GM18517 (cell line): ENCODE results near the gene RERE.
"Not testable (repeated sequence)": the region's sequence is repeated elsewhere in the genome, so short reads cannot be mapped to it uniquely, and the experiment has no call there.

Experiments
- ATAC-seq: cut with Tn5 transposase; IDR thresholded peaks from one replicate; pipeline ENCODE4 v1.9.1; 2021; ENCODE audit warnings: mild to moderate bottlenecking, moderate library complexity; ENCODE audit not compliant: unreplicated experiment

RERE gene

DNA sequence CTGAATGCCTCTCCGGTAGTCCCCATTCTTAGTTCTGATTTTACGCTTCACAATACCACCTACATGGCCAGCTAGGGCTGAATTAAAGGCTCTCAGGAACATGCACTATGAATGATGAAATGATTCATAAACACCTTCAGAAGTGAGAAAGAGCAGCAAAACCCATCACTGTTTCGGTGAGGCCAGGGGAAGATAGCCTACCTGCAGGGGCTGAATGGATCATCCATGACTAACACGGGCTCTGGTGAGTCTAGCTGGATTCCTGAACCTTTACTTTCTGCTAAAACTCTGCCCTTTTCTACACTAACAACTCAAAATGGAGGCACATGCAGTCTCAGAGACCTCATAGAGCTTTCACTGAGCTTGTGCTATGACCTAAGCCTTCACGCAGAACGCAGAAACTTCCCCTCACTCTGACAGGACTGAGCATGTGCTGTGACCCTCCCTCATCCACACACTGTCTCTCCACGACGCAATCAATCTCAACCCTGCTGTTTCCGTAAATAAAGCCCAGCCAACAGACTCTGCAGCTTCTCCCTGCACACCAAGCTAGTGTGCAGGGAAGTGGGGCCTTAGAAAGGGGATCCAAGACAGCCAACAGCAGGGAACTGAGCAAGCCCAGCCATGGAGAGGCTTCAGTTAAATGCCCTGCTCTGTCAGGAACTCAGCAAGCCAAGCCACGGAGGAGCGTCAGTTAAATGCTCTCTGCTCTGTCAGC lies 291.7 kb downstream of the RERE start:
- peak; percentile 59 for ATAC-seq

DNA sequence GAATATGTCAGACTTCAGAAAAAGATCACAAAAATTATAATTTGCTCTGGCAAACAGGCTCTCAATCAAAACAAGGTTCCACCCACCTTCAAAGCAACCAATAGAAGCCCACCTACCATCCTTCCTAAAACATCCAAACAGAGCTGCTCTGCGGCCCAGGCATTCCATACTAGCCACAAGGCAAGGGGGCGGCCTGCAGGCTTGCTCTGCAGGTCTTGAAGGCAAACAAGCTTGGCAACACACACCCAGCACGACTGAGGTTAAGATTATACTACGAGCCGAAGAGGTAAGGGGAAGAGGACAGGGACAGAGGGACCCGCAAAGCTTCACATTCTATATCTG lies 292.3 kb downstream of the RERE start:
- ATAC-seq = peak; percentile 13

DNA sequence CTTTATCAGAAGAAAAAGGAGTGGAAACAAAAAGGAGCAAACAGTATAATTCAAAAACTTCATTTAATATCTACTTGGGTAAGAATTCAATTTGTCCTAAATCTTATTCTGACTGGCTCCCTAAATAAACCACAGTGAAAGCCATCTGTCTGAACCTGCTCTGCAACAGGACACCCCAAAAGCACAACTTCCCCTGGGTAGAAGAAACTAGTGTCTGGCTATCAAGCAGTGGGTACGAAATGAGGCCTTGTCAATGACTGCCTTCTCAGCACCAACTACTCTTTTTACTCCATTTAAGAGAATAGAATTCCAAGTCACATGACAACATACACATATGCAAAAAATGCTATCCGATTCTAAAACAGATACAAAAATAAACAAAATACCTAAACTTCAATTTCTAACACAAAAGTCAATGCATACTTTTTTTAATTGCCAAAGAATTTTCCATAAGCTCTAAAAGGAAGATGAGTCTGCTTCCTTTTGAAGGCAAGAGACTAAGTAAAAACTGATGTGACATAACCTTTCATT lies 292.7 kb downstream of the RERE start:
- no peak for ATAC-seq

DNA sequence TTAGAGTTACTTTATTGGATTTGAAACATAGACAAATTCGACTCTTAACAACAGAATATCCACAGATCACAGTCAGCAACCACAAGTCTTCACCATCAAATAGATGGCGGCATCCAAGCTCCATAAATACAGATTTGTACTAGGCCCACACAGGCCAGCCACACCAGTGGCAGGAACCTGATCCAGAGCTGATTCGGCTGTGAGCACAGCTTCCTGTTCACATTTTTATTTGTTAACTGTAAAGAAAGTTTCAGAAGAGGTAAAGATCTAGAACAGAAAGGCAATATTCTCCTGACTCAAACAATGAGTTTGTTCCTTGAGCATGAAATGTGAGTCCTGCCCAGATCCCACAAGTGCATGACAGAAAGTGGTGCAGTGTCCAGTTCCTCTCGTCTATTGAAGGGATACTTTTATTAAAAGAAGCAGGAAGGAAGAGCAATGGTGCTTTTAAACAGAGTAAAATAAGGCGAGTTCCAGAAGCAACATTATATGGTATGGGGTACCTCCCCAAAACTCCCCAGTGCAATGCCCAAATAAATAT lies 293.7 kb downstream of the RERE start:
- ATAC-seq = no peak

DNA sequence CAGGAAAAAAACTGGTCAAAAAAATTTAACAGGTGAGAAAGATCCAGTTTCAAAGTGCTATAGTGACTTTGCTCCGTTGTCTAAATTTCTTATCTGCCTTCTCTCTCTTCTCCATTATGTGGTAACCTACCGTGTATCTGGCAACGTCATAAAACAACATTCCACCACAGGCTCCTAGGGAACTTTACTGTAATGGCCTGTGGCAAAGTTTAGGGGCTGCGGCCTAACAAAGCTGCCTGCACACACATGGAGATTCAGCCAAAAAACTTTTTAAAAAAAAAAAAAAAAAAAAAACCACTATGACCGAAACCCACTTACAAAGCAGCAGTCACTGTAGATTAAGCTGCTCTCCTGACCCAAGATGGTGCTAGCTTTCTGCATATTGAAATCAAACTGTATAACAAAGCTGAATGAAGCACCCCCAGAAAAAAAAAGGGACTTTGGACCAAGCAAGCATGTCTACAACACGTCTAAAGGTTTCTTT lies 296.9 kb downstream of the RERE start:
- ATAC-seq = no peak

DNA sequence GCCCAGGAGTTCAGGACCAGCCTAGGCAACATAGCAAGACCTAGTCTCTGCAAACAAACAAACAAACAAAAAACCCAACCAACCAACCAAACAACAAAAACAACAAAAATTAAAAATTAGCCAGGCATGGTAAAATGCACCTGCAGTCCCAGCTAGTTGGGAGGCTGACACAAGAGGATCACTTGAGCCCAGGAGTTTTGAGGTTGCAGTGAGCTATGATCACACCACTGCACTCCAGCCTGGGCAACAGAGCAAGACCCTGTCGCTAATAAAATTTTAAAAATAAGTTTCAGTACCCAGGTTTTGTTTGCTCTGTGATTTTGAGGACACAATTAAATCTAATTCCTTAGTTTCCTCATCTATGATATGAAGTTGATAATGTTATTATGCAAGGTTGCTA lies 298.3 kb downstream of the RERE start:
- no peak for ATAC-seq

DNA sequence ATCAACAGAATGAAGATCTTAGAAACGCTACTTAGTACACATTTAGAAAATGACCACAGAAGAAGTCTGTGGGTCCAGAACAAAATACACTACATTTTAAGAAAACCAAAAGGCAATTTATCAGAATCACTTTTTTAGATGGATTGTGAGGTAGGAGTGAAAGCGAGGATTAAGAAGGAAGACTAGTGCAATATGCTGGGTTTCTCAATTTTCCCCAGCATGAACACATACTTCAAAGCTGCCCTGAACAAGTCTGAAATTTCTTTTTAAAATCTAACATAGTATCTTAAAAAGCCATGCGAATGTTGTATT lies 299.0 kb downstream of the RERE start:
- ATAC-seq = no peak

DNA sequence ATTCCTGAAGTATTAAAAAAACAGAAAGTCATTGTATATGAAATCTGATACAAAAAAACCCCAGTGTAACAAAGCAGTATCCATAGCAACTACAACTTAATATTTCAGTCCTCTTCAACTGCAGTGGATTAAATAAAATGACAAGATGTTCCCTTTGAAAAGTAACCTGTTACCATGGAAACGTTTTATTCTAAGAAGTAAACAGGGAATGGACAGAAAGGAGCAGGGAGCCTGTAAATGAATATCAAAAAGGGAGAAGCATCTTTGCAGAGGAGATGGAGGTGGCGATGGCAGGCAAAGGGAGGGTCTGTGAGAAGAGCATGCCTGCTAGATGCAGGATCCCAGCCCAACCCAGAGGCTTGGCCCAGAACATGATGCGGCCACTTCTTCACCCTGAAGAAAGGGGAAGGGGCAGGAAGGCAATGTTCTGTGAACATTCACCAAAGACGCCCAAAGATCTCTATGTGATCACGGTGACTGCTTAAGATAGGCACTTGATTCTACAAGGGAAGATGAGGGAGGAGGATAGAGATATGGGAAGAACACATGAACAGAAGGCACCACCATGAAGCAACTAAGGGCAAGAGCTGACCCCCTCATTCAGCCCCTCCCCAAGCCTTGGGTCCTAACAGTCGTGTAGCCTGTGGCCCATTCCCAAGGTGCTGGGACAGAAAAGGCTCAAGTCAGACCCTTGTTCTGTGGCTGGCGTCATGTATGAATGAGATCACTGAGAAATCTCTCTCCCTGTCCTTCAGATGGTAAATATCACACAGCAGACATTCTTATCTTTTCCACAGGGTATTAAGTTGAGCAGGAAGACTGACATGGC lies 299.6 kb downstream of the RERE start:
- no peak for ATAC-seq

DNA sequence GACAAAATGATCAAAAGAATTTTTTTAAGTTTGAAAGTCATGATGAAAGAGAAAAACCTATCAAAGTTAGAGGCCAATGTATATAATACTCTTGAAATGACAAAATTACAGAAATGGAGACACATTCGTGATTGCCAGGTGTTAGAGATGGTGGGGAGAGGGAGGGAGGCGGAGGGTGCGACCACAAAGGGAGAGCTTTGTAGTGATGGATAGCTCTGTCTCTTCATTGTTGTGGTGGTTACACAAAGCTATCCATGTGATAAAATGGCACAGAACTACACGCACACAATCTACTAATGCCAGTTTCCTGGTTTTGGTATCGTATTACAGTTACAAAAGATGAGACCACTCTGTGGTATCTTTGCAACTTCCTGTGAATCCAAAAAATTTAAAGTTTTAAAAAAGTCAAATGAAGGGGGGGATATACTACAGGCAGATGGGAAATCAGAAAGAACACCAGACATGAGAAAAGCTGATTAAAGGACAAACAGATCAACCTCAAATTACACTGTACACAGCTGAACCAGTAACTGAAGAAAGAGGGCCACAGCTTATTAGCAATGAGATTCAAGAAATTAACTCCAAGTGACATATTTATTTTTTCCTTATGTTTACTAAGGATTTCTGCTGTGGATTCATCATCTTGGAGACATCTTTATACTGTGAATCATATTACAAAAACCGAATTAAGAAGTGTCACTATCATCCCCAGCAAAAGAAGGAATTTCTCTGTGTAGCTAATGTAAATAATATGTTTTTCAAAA lies 300.5 kb downstream of the RERE start:
- no peak for ATAC-seq

DNA sequence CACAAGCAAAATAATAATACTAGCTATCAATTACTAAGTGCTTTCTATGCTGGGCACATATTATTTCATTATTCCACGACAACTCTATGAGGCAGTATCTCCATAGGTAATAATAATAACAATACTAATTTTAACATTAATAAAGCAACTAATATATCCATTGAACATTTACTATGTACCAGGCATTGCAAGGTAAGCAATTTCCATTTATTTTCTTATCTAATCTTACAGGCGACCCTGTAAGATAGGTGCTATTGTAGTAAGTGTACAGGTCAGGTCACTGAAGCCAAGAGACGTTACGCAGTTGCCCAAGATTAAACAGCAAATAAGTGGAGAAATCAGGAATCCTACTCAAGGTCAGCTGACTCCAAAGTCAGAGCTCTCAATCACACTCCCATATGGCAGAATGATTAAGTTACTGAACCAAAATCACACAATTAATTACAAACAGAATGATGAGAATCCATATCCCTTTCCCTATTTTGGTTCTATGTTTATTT lies 301.1 kb downstream of the RERE start:
- no peak for ATAC-seq

DNA sequence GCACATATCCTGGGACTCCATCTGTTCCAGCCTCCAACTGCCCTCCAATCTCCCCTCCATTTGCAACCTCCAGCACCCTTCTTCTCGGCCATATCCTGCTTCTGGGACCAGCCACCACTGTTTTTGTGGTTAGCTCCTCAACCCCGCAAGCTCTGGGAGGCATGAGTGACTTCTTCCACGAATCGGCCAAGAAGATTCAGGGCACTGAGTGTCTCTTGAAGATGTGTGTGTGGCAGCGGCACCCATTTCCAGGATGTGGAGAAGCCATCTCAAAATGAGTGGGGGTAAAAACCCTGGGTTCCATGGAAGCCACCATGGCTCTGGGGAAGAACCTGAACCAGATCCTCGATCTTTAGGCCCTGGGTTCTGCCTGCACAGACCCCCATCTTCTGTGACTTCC lies 304.9 kb downstream of the RERE start:
- ATAC-seq = no peak

DNA sequence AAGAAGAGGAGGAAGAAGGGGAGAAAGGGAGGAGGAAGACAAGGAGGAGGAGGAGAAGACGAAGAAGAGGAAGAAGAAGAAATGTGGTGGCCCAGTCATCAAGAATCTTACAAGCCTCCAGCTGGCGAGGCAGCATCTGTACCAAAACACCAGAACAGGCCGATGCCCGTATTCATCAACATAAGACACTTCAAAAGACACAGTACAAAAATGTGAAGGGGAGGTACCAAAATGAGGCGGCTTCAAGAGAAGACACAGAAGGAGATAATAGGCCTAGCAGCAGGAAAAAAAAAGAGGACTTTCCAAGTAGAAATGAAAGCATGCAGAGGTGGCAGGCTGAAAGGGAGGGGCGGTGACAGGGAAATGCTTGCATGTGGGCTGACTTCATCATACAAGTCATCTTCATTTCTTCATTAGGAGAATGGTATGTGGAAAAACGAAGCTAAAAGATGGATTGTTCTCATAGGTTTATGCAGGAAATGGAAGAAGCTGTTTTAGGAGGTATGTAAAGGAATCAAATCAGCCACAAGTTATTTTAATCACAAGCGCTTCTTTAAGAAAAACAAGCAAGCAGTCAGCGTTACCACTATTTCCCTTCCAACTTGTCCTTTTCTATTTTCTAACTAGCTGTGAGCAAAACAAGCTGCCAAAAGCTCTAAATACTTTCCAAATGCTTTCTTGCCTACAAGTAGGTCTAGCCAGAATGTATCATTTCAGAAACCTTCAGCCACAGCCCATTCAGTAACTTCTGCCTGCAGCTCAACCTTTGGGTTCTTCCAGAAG lies 307.2 kb downstream of the RERE start:
- ATAC-seq = no peak

DNA sequence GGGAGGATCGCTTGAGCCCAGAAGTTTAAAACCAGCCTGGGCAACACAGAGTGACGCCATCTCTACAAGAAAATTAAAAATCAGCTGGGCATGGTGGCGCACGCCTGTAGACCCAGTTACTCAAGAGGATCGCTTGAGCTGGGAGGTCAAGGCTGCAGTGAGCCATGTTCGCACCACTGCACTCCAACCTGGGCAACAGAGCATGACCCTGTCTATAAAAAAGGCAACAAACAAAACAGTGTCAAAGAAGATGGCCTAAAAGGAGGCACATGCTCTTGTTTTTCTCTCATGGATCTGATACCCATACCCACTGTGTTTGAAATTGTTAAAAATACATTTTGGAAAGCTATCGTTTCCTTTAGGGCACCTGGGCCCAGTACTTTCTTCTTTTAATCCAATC lies 307.9 kb downstream of the RERE start:
- ATAC-seq = no peak

DNA sequence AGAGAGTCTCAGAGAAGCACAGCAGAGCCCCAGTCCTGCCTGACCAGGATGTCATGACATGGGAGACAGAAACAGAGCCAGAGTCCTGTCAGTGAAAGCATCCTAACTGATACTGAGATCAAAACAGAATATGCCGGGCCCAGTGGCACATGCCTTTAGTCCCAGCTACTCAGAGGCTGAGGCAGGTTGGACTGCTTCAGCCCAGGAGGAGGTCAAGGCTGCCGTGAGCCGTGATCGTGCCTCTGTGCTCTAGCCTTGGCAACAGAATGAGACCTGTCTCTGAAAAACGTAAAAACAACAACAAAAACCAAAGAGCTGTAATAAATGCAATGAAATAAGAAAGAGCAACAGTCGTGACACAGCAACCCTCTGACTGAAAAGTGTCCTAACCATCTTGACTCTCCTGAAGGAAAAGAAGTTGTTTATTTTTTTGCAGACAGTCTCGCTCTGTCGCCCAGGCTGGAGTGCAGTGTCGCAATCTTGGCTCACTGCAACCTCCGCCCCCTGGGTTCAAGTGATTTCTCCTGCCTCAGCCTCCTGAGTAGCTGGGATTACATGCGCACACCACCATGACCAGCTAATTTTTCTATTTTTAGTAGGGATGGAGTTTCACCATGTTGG lies 310.3 kb downstream of the RERE start:
- no peak for ATAC-seq

DNA sequence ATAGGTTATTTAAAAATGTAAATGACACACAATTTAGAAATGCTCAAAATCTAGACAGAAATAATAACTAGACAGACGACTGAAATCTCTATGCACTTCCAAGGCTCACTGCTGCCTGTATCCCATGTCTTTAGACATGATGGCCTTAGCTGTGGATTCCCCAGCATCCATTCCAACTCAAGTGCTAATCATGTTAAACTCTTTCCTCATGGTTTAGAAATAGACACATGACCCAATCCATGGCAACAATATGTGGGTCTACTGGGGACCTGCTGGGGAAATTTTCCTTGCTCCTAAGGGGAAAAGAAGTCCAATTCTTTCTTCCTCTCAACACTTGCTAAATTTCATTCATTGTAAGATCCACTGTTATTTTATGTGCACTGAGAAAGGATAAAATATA lies 311.0 kb downstream of the RERE start:
- no peak for ATAC-seq

DNA sequence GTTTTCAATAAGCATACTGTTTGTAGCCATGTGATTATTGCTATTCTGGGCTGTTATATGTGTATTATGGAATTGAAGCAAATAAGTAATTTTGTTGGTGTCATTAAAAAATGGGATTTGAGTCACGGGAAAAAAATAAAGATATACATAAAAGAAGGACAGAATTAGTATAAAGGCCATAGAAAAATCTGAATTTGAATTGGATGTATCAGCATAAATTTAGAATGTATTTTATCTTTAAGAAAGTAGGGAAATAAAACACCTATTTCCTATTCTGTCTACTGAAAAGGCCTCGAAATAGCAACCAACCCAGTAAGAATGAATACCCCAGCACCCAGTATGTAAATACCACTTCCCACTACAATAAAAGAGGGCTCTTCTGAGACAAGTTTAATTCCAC lies 313.6 kb downstream of the RERE start:
- ATAC-seq = no peak

DNA sequence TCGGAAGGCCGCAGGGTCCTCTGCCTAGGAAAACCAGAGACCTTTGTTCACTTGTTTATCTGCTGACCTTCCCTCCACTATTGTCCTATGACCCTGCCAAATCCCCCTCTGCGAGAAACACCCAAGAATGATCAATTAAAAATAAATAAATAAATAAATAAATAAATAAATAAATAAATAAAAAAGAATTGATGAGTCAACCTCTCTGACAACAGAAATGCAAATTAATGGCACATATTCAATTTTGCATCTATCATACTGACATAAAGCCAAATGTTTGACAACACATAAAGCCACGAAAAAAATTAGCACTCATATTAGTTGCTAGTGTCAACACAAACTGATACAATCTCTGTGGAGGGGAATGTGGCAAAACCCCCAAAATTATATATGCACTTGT lies 314.5 kb downstream of the RERE start:
- not testable (repeated sequence) for ATAC-seq

DNA sequence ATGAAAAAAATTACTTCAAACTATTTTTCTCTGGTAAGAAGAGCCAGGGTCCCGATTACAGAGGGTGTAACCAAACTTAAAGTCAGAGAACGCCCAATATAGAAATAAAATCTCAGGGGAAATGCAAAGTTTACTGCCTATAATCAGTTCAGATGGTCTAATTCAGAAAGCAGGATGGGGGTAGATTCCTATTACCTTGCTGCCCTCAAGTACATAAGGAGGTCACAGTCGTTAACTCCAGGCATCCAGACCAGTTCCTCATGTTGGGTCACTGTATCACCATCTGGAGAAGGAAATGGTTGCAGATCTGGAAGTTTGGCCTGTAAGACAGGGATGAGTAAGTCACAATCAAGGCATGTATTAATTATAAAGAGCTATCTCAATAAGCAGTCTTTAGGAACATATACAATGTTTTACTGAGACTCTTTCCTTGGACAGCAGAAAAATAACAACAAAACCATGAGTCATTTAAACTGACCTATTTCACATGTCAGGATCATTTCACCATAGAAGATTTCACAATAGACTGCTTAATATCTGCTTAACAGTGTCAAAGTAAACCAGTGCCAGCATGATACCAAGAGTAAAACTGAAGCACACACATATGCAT lies 320.1 kb downstream of the RERE start:
- ATAC-seq = no peak

DNA sequence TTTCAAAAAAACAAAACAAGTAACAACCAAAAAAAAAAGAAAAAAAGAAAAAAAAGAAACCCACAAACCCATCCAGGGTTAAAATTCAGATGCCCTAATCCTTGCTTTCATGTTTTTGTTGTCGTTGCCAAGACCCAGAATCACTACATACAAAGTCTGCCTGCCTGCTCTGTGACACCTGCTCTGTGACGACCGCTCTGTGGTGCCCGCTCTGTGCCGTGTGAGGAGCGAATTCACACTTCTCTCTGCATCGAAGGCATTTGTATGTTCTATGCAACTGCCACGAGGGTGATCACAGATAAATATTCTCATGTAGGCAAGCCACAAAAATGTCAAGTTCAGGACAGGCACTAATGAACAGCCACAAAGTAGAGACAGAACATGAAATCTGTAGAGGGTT lies 321.0 kb downstream of the RERE start:
- ATAC-seq = peak; percentile 40
